ENCODE measurements around the gene CPM. TPM values are rescaled to one million over a fixed set of nuclear protein-coding genes. Genes with fewer than 3 reads are reported as not detected.

CPM gene
- total RNA-seq, 3 donors from 2014 or later (not counting 1 experiment from before 2014, with no cell fraction given), result 0.25 to 1.6 (median 0.68) TPM

- Mint-ChIP-seq H3K36me3 (no peaks in the 10 kb centered on the region), H3K27me3 (ENCODE audit: low read depth in 2 of 2) (peaks cover 2 to 7% of the 10 kb centered on the region in 2 donors), H3K27ac (no peak overlapping the region), H3K9me3 (no peaks in the 10 kb centered on the region), H3K4me3 (no peak overlapping the region), H3K4me1 (no peaks in the 10 kb centered on the region)
- H3K4me3 ChIP-seq (ENCODE audit: low read length), result no peak overlapping the region
- H3K27ac ChIP-seq (ENCODE audit: low read length), result no peak overlapping the region
- no peaks in the 10 kb centered on the region for H3K9me3 ChIP-seq (ENCODE audit: control insufficient read depth, insufficient read depth, low read length)
- intact Hi-C loops (cut with micrococcal nuclease), result no loop called here
- ATAC-seq (no peak), DNase-seq (no peak)
- TF ChIP-seq CTCF (IDR thresholded peaks at IDR 0.05), result no peak
- H3K4me1 ChIP-seq (ENCODE audit: control insufficient read depth, insufficient read depth, low read length), result peaks cover 3% of the 10 kb centered on the region
- H3K36me3 ChIP-seq (ENCODE audit: control insufficient read depth, insufficient read depth, low read length), result no peaks in the 10 kb centered on the region
- no peaks in the 10 kb centered on the region for H3K27me3 ChIP-seq (ENCODE audit: control insufficient read depth, insufficient read depth, low read length)
Observed at GRCh38 chr12:68888243-68888642, 44.7 kb downstream of the CPM start.

- no peaks in the 10 kb centered on the region for H3K9me3 Mint-ChIP-seq
- DNase-seq, result no peak
- no peak overlapping the region for H3K27ac ChIP-seq (ENCODE audit: low read length)
- intact Hi-C loops (cut with micrococcal nuclease), result no loop called here
- H3K4me3 Mint-ChIP-seq, result no peak overlapping the region
- TF ChIP-seq CTCF (IDR thresholded peaks at IDR 0.05), result no peak
- H3K9me3 ChIP-seq (ENCODE audit: control insufficient read depth, insufficient read depth, low read length), result no peaks in the 10 kb centered on the region
- H3K4me1 Mint-ChIP-seq, result no peaks in the 10 kb centered on the region
- no peaks in the 10 kb centered on the region for H3K36me3 ChIP-seq (ENCODE audit: control insufficient read depth, insufficient read depth, low read length)
- H3K4me1 ChIP-seq (ENCODE audit: control insufficient read depth, insufficient read depth, low read length), result peaks cover 3% of the 10 kb centered on the region
- 72% methylated on average over 1 of the region's 1 CpG for WGBS (ENCODE audit: insufficient coverage)
- no peak overlapping the region for H3K27ac Mint-ChIP-seq
- no peaks in the 10 kb centered on the region for H3K27me3 ChIP-seq (ENCODE audit: control insufficient read depth, insufficient read depth, low read length)
- no peak overlapping the region for H3K4me3 ChIP-seq (ENCODE audit: low read length)
- peaks cover 2 to 7% of the 10 kb centered on the region in 2 donors for H3K27me3 Mint-ChIP-seq (ENCODE audit: low read depth in 2 of 2)
- ATAC-seq, result no peak
- H3K36me3 Mint-ChIP-seq, result no peaks in the 10 kb centered on the region
Observed at GRCh38 chr12:68887641-68888040, 45.3 kb downstream of the CPM start.

- no peak for TF ChIP-seq CTCF (IDR thresholded peaks at IDR 0.05)
- Mint-ChIP-seq H3K4me1 (no peaks in the 10 kb centered on the region), H3K36me3 (no peaks in the 10 kb centered on the region), H3K27me3 (ENCODE audit: low read depth in 2 of 2) (peaks cover 2 to 7% of the 10 kb centered on the region in 2 donors), H3K27ac (no peak overlapping the region), H3K4me3 (no peak overlapping the region), H3K9me3 (no peaks in the 10 kb centered on the region)
- DNase-seq (no peak), ATAC-seq (no peak)
- Histone ChIP-seq H3K36me3 (ENCODE audit: control insufficient read depth, insufficient read depth, low read length) (no peaks in the 10 kb centered on the region), H3K4me3 (ENCODE audit: low read length) (no peak overlapping the region), H3K4me1 (ENCODE audit: control insufficient read depth, insufficient read depth, low read length) (peaks cover 3% of the 10 kb centered on the region), H3K27ac (ENCODE audit: low read length) (no peak overlapping the region), H3K27me3 (ENCODE audit: control insufficient read depth, insufficient read depth, low read length) (no peaks in the 10 kb centered on the region), H3K9me3 (ENCODE audit: control insufficient read depth, insufficient read depth, low read length) (no peaks in the 10 kb centered on the region)
- intact Hi-C loops (cut with micrococcal nuclease), result no loop called here
- WGBS (ENCODE audit: insufficient coverage), result 83% methylated on average over 5 of the region's 5 CpGs
Observed at GRCh38 chr12:68886636-68887572, 46.1 kb downstream of the CPM start.

Data from natural killer cell (primary cell).